GM18951 (cell line): ENCODE measurements around the gene FLYWCH2.
"Not testable (repeated sequence)": the region's sequence is repeated elsewhere in the genome, so short reads cannot be mapped to it uniquely, and the experiment has no call there.

Experiments used
- POLR2A ChIP-seq: IDR thresholded peaks from 4 replicates; pipeline ENCODE4 v1.6.1; 2011; ENCODE audit warnings: mild to moderate bottlenecking; ENCODE audit not compliant: insufficient read length, insufficient read depth; ENCODE audit errors: extremely low read depth
- in situ Hi-C: fragments of 300-500 bp; cut with MboI; formaldehyde crosslinking; loops from one replicate; pipeline ENCODE4 v1.12.0; 2022; ENCODE audit warnings: low sequenced_read_pairs, mixed read lengths, inconsistent platforms; ENCODE audit not compliant: unreplicated experiment

Gene FLYWCH2

GRCh38 chr16:2910441-2910969, 27.5 kb downstream of the FLYWCH2 start:
- in situ Hi-C loops, result no loop called here
- no peak for TF ChIP-seq POLR2A

- in situ Hi-C loops, result no loop called here
- TF ChIP-seq POLR2A, result peak; percentile 74
Measured at GRCh38 chr16:2911638-2912329, 28.8 kb downstream of the FLYWCH2 start, which contains the start of gene FLYWCH1. Gene FLYWCH1 (plus strand): TSS chr16:2911931. CDS start chr16:2929686, 17,755 bp downstream.

- no peak for TF ChIP-seq POLR2A
- in situ Hi-C loops, result no loop called here
Measured at GRCh38 chr16:2912330-2913199, 29.6 kb downstream of the FLYWCH2 start.

GRCh38 chr16:2913603-2914002, 30.6 kb downstream of the FLYWCH2 start:
- in situ Hi-C loops, result no loop called here
- no peak for TF ChIP-seq POLR2A

GRCh38 chr16:2914233-2914632, 31.2 kb downstream of the FLYWCH2 start:
- in situ Hi-C loops, result no loop called here
- TF ChIP-seq POLR2A, result no peak

- no peak for TF ChIP-seq POLR2A
- in situ Hi-C loops, result loop anchor here (5.0 kb wide), 1 partner anchor 43 kb away; no protein-coding TSS in a partner anchor
Measured at GRCh38 chr16:2915196-2915929, 32.3 kb downstream of the FLYWCH2 start.

- TF ChIP-seq POLR2A, result no peak
- in situ Hi-C loops, result loop anchor here (5.0 kb wide), 1 partner anchor 47 kb away; no protein-coding TSS in a partner anchor
Measured at GRCh38 chr16:2919511-2920255, 36.7 kb downstream of the FLYWCH2 start.

- no peak for TF ChIP-seq POLR2A
- in situ Hi-C loops, result no loop called here
Measured at GRCh38 chr16:2923481-2923880, 40.5 kb downstream of the FLYWCH2 start.

GRCh38 chr16:2924901-2925755, 42.1 kb downstream of the FLYWCH2 start:
- in situ Hi-C loops, result no loop called here

GRCh38 chr16:2925951-2926649, 43.1 kb downstream of the FLYWCH2 start:
- TF ChIP-seq POLR2A, result no peak
- in situ Hi-C loops, result no loop called here

More at GRCh38 chr16:2924901-2925755, 42.1 kb downstream of the FLYWCH2 start:
- TF ChIP-seq POLR2A, result no peak

GRCh38 chr16:2926650-2926999, 43.6 kb downstream of the FLYWCH2 start:
- in situ Hi-C loops, result no loop called here
- TF ChIP-seq POLR2A, result no peak

- in situ Hi-C loops, result no loop called here
- no peak for TF ChIP-seq POLR2A
Measured at GRCh38 chr16:2927010-2927646, 44.1 kb downstream of the FLYWCH2 start.

- in situ Hi-C loops, result not testable (repeated sequence)
Measured at GRCh38 chr16:2928151-2928550, 45.1 kb downstream of the FLYWCH2 start.
